Breast epithelium (tissue), 3 donors: Measurements from ENCODE around the gene NFATC3.

ENCODE experiments used
- POLR2A ChIP-seq: fragments of 450-650 bp; IDR thresholded peaks from one replicate; pipeline ENCODE4 v1.6.1; 2016; ENCODE audit warnings: antibody characterized with exemption, mild to moderate bottlenecking, moderate library complexity
- POLR2AphosphoS5 ChIP-seq, 3 donors: sonication (generic); formaldehyde crosslinking; IDR thresholded peaks; one replicate each; pipeline ENCODE4 v1.6.1; 2017; ENCODE audit warnings: antibody characterized with exemption in 3 of 3
- TF ChIP-seq, protein P1 (sequence below), 3 donors: fragments of 450-650 bp; IDR thresholded peaks; one replicate each; pipeline ENCODE4 v1.5.1; 2016 to 2017; ENCODE audit warnings: antibody characterized with exemption in 3 of 3, mild to moderate bottlenecking in 3 of 3, moderate library complexity in 3 of 3

DNA sequence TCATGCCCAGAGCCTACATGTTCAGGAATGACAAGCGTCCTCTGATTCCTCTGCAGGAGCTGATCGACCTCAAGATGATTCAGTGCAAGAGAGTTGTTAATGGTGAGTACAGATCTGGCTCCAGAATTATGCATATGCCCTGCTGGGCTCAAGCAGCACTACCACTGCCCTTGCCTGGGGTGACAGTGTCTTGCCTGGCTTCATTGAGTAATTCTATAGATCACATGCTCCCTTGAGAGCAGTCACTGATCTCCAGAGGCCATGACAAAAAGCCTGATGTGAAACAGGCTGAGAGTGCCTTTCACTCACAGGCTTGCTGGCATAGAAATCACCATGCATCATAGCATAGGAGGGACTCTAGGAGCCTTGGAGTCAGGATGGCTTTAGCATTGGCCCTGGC lies 35.7 kb upstream of the NFATC3 start:
- TF ChIP-seq, protein P1, sequence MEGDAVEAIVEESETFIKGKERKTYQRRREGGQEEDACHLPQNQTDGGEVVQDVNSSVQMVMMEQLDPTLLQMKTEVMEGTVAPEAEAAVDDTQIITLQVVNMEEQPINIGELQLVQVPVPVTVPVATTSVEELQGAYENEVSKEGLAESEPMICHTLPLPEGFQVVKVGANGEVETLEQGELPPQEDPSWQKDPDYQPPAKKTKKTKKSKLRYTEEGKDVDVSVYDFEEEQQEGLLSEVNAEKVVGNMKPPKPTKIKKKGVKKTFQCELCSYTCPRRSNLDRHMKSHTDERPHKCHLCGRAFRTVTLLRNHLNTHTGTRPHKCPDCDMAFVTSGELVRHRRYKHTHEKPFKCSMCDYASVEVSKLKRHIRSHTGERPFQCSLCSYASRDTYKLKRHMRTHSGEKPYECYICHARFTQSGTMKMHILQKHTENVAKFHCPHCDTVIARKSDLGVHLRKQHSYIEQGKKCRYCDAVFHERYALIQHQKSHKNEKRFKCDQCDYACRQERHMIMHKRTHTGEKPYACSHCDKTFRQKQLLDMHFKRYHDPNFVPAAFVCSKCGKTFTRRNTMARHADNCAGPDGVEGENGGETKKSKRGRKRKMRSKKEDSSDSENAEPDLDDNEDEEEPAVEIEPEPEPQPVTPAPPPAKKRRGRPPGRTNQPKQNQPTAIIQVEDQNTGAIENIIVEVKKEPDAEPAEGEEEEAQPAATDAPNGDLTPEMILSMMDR (IDR thresholded peaks at IDR 0.05): no peak
- TF ChIP-seq POLR2A (no peak), POLR2AphosphoS5 (IDR thresholded peaks at IDR 0.05) (no peak)
